GM12878 (cell line): ENCODE results near the gene LRRC59.

ENCODE experiments used
- CEBPB ChIP-seq, 2 experiments: fragments of 150-350 bp in 1 of 2; IDR thresholded peaks; 2 replicates each; pipeline ENCODE4 v1.6.1; 2012 to 2014; ENCODE audit warnings: low read depth in 2 of 2, low read length in 2 of 2, borderline replicate concordance in 1 of 2, inconsistent platforms in 1 of 2
- EP300 ChIP-seq, 2 experiments: fragments of 150-350 bp in 1 of 2; IDR thresholded peaks; 2 replicates each; pipeline ENCODE4 v1.6.1; 2011 to 2012; ENCODE audit warnings: low read depth in 2 of 2, low read length in 2 of 2, borderline replicate concordance in 1 of 2, improper control_type of control experiment in 1 of 2, inconsistent platforms in 1 of 2; ENCODE audit not compliant: control insufficient read depth in 1 of 2
- FOXM1 ChIP-seq: IDR thresholded peaks from 2 replicates; pipeline ENCODE4 v1.6.1; 2012; ENCODE audit warnings: low read depth, mild to moderate bottlenecking, inconsistent platforms, low read length, moderate library complexity
- MEF2B ChIP-seq: fragments of 450-650 bp; IDR thresholded peaks from 2 replicates; pipeline ENCODE4 v1.6.1; 2018; ENCODE audit warnings: mild to moderate bottlenecking, moderate library complexity; ENCODE audit not compliant: partially characterized antibody, poor library complexity, severe bottlenecking
- SMARCA5 ChIP-seq: fragments of 450-650 bp; IDR thresholded peaks from 2 replicates; pipeline ENCODE4 v1.6.1; 2017; ENCODE audit warnings: mild to moderate bottlenecking
- SMC3 ChIP-seq: IDR thresholded peaks from 2 replicates; pipeline ENCODE4 v1.6.1; 2011; ENCODE audit warnings: low read length, improper control_type of control experiment, borderline replicate concordance
- TF ChIP-seq, protein P1 (sequence below): IDR thresholded peaks from 2 replicates; pipeline ENCODE4 v1.6.1; 2011; ENCODE audit warnings: borderline replicate concordance, low read depth, mild to moderate bottlenecking, moderate library complexity, low read length; ENCODE audit not compliant: insufficient read depth, poor library complexity, severe bottlenecking
- TF ChIP-seq, protein P2 (sequence below): fragments of 450-650 bp; IDR thresholded peaks from 2 replicates; pipeline ENCODE4 v1.6.1; 2017; ENCODE audit warnings: mild to moderate bottlenecking, moderate library complexity
- TF ChIP-seq, protein P3 (sequence below): IDR thresholded peaks from 2 replicates; pipeline ENCODE4 v1.6.1; 2012; ENCODE audit warnings: low read depth, low read length, improper control_type of control experiment
- TF ChIP-seq, protein P4 (sequence below): fragments of 450-650 bp; formaldehyde crosslinking; IDR thresholded peaks from 2 replicates; pipeline ENCODE4 v1.5.0; 2022; ENCODE audit warnings: mild to moderate bottlenecking, missing genetic modification characterization
- TF ChIP-seq, protein P5 (sequence below), 3 experiments: IDR thresholded peaks in 2 of 3; conservative IDR thresholded peaks in 1 of 3; 2 replicates each; pipeline ENCODE4 v1.5.1; 2011; ENCODE audit warnings: low read depth in 3 of 3, low read length in 3 of 3, mild to moderate bottlenecking in 3 of 3, control low read depth in 2 of 3, moderate library complexity in 2 of 3, inconsistent platforms in 1 of 3, mixed read lengths in 1 of 3; ENCODE audit not compliant: control insufficient read depth in 2 of 3, insufficient read depth in 1 of 3; ENCODE audit errors: extremely low read depth in 1 of 3
- TF ChIP-seq, protein P6 (sequence below): fragments of 450-650 bp; IDR thresholded peaks from 2 replicates; pipeline ENCODE4 v1.6.1; 2017; ENCODE audit warnings: borderline replicate concordance

DNA sequence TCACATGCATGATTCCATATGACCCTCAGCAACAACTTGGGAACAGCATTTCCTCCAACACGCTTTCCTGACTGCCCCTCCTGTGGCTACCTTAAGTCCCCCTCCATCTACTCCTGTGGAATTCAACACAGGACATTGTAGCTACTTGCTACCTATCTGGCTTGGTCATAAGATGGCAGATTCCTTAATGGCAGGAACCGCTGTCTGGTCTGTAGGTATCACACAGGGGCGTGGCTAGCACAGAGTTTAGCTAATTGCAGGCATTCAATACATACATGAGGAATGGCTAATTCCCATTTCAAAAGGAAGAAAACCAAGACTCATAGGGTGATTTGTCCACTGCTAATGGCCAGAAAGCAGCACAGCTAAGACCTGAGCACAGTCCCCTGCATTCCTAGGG lies 8.6 kb downstream of the LRRC59 start:
- TF ChIP-seq FOXM1 (no peak), CEBPB (IDR thresholded peaks at IDR 0.05; ENCODE audit: borderline replicate concordance in 1 of 2, low read depth in 2 of 2, low read length in 2 of 2) (no peak), MEF2B (no peak), SMC3 (no peak), SMARCA5 (no peak), EP300 (IDR thresholded peaks at IDR 0.05; ENCODE audit: borderline replicate concordance in 1 of 2, control insufficient read depth in 1 of 2, low read depth in 2 of 2, low read length in 2 of 2) (no peak)
- TF ChIP-seq, protein P1, sequence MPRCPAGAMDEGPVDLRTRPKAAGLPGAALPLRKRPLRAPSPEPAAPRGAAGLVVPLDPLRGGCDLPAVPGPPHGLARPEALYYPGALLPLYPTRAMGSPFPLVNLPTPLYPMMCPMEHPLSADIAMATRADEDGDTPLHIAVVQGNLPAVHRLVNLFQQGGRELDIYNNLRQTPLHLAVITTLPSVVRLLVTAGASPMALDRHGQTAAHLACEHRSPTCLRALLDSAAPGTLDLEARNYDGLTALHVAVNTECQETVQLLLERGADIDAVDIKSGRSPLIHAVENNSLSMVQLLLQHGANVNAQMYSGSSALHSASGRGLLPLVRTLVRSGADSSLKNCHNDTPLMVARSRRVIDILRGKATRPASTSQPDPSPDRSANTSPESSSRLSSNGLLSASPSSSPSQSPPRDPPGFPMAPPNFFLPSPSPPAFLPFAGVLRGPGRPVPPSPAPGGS: no peak
- TF ChIP-seq, protein P2, sequence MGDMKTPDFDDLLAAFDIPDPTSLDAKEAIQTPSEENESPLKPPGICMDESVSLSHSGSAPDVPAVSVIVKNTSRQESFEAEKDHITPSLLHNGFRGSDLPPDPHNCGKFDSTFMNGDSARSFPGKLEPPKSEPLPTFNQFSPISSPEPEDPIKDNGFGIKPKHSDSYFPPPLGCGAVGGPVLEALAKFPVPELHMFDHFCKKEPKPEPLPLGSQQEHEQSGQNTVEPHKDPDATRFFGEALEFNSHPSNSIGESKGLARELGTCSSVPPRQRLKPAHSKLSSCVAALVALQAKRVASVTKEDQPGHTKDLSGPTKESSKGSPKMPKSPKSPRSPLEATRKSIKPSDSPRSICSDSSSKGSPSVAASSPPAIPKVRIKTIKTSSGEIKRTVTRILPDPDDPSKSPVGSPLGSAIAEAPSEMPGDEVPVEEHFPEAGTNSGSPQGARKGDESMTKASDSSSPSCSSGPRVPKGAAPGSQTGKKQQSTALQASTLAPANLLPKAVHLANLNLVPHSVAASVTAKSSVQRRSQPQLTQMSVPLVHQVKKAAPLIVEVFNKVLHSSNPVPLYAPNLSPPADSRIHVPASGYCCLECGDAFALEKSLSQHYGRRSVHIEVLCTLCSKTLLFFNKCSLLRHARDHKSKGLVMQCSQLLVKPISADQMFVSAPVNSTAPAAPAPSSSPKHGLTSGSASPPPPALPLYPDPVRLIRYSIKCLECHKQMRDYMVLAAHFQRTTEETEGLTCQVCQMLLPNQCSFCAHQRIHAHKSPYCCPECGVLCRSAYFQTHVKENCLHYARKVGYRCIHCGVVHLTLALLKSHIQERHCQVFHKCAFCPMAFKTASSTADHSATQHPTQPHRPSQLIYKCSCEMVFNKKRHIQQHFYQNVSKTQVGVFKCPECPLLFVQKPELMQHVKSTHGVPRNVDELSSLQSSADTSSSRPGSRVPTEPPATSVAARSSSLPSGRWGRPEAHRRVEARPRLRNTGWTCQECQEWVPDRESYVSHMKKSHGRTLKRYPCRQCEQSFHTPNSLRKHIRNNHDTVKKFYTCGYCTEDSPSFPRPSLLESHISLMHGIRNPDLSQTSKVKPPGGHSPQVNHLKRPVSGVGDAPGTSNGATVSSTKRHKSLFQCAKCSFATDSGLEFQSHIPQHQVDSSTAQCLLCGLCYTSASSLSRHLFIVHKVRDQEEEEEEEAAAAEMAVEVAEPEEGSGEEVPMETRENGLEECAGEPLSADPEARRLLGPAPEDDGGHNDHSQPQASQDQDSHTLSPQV: no peak
- TF ChIP-seq, protein P3, sequence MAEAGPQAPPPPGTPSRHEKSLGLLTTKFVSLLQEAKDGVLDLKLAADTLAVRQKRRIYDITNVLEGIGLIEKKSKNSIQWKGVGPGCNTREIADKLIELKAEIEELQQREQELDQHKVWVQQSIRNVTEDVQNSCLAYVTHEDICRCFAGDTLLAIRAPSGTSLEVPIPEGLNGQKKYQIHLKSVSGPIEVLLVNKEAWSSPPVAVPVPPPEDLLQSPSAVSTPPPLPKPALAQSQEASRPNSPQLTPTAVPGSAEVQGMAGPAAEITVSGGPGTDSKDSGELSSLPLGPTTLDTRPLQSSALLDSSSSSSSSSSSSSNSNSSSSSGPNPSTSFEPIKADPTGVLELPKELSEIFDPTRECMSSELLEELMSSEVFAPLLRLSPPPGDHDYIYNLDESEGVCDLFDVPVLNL: no peak
- TF ChIP-seq, protein P4, sequence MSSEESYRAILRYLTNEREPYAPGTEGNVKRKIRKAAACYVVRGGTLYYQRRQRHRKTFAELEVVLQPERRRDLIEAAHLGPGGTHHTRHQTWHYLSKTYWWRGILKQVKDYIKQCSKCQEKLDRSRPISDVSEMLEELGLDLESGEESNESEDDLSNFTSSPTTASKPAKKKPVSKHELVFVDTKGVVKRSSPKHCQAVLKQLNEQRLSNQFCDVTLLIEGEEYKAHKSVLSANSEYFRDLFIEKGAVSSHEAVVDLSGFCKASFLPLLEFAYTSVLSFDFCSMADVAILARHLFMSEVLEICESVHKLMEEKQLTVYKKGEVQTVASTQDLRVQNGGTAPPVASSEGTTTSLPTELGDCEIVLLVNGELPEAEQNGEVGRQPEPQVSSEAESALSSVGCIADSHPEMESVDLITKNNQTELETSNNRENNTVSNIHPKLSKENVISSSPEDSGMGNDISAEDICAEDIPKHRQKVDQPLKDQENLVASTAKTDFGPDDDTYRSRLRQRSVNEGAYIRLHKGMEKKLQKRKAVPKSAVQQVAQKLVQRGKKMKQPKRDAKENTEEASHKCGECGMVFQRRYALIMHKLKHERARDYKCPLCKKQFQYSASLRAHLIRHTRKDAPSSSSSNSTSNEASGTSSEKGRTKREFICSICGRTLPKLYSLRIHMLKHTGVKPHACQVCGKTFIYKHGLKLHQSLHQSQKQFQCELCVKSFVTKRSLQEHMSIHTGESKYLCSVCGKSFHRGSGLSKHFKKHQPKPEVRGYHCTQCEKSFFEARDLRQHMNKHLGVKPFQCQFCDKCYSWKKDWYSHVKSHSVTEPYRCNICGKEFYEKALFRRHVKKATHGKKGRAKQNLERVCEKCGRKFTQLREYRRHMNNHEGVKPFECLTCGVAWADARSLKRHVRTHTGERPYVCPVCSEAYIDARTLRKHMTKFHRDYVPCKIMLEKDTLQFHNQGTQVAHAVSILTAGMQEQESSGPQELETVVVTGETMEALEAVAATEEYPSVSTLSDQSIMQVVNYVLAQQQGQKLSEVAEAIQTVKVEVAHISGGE (CRISPR knock-in tag): no peak
- TF ChIP-seq, protein P5, sequence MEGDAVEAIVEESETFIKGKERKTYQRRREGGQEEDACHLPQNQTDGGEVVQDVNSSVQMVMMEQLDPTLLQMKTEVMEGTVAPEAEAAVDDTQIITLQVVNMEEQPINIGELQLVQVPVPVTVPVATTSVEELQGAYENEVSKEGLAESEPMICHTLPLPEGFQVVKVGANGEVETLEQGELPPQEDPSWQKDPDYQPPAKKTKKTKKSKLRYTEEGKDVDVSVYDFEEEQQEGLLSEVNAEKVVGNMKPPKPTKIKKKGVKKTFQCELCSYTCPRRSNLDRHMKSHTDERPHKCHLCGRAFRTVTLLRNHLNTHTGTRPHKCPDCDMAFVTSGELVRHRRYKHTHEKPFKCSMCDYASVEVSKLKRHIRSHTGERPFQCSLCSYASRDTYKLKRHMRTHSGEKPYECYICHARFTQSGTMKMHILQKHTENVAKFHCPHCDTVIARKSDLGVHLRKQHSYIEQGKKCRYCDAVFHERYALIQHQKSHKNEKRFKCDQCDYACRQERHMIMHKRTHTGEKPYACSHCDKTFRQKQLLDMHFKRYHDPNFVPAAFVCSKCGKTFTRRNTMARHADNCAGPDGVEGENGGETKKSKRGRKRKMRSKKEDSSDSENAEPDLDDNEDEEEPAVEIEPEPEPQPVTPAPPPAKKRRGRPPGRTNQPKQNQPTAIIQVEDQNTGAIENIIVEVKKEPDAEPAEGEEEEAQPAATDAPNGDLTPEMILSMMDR (IDR thresholded peaks at IDR 0.05 in 2 of 3, conservative IDR thresholded peaks at IDR 0.05 in 1 of 3; ENCODE audit: control insufficient read depth in 2 of 3, extremely low read depth in 1 of 3, insufficient read depth in 1 of 3, low read depth in 3 of 3, low read length in 3 of 3): no peak
- TF ChIP-seq, protein P6, sequence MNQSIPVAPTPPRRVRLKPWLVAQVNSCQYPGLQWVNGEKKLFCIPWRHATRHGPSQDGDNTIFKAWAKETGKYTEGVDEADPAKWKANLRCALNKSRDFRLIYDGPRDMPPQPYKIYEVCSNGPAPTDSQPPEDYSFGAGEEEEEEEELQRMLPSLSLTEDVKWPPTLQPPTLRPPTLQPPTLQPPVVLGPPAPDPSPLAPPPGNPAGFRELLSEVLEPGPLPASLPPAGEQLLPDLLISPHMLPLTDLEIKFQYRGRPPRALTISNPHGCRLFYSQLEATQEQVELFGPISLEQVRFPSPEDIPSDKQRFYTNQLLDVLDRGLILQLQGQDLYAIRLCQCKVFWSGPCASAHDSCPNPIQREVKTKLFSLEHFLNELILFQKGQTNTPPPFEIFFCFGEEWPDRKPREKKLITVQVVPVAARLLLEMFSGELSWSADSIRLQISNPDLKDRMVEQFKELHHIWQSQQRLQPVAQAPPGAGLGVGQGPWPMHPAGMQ: no peak
